HepG2 (cell line): ENCODE measurements around the gene RNF5. TPM values are rescaled to one million over a fixed set of nuclear protein-coding genes. Genes with fewer than 3 reads are reported as not detected.

ENCODE experiments used
- ARID5B ChIP-seq: IDR thresholded peaks from 2 replicates; pipeline ENCODE4 v1.4.0; 2020; ENCODE audit warnings: mild to moderate bottlenecking, missing genetic modification reagents
- CBX5 ChIP-seq: sonication (generic); formaldehyde crosslinking; IDR thresholded peaks from 2 replicates; pipeline ENCODE4 v1.4.0; 2020; ENCODE audit warnings: missing genetic modification reagents, borderline replicate concordance
- FLYWCH1 ChIP-seq: sonication (generic); formaldehyde crosslinking; IDR thresholded peaks from 2 replicates; pipeline ENCODE4 v1.8.1; 2023; ENCODE audit warnings: mild to moderate bottlenecking, missing genetic modification reagents
- GLI4 ChIP-seq: sonication (generic); formaldehyde crosslinking; IDR thresholded peaks from 2 replicates; pipeline ENCODE4 v1.5.1; 2020; ENCODE audit warnings: missing genetic modification reagents, mild to moderate bottlenecking, moderate library complexity, borderline replicate concordance
- HOXA3 ChIP-seq: sonication (generic); formaldehyde crosslinking; IDR thresholded peaks from 2 replicates; pipeline ENCODE4 v1.5.0; 2020; ENCODE audit warnings: missing genetic modification reagents
- KLF9 ChIP-seq: IDR thresholded peaks from 2 replicates; pipeline ENCODE4 v1.6.1; 2016; ENCODE audit warnings: low read depth
- NCOA2 ChIP-seq: sonication (generic); formaldehyde crosslinking; IDR thresholded peaks from 2 replicates; pipeline ENCODE4 v1.8.0; 2022; ENCODE audit warnings: inconsistent platforms
- POLR2G ChIP-seq: fragments of 200-400 bp; formaldehyde crosslinking; IDR thresholded peaks from 2 replicates; pipeline ENCODE4 v1.6.1; 2018; ENCODE audit warnings: mild to moderate bottlenecking, low read depth, low read length, moderate library complexity
- TEAD3 ChIP-seq: optimal IDR thresholded peaks from 2 replicates; pipeline ENCODE3; 2016; ENCODE audit warnings: borderline replicate concordance
- U2AF1 ChIP-seq: fragments of 200-400 bp; formaldehyde crosslinking; optimal IDR thresholded peaks from 2 replicates; pipeline ENCODE3; 2017; ENCODE audit warnings: mild to moderate bottlenecking, low read depth, low read length
- ZNF281 ChIP-seq: sonication (generic); formaldehyde crosslinking; IDR thresholded peaks from 2 replicates; pipeline ENCODE4 v1.4.0; 2020; ENCODE audit warnings: missing genetic modification reagents, borderline replicate concordance
- ZNF543 ChIP-seq: sonication (generic); formaldehyde crosslinking; IDR thresholded peaks from 2 replicates; pipeline ENCODE4 v1.4.0; 2020; ENCODE audit warnings: mild to moderate bottlenecking, missing genetic modification reagents
- ZNF614 ChIP-seq: IDR thresholded peaks from 2 replicates; pipeline ENCODE4 v1.6.1; 2018; ENCODE audit warnings: missing biosample characterization, missing genetic modification reagents, inconsistent platforms, borderline replicate concordance
- polyA plus RNA-seq, 8 experiments: library from polyadenylated mRNA; depleted of rRNA in 3 of 8; stranded (reverse) in 7 of 8; unstranded in 1 of 8; fragments of >200 nt; fragmentation: Illumina TruSeq in 4 of 8; extraction: Trizol in 4 of 8; gene quantifications; 2 replicates each; pipeline versions ENCODE4 v1.2.1 to v1.2.3, GENCODE V29; 2011 to 2016; ENCODE audit warnings: low read depth in 4 of 8, missing spikeins in 1 of 8, mixed read lengths in 1 of 8; ENCODE audit not compliant: insufficient read depth in 1 of 8
- total RNA-seq, 5 experiments: library from RNA; depleted of rRNA; stranded (reverse); fragments of >200 nt; fragmentation: Illumina TruSeq; extraction: Trizol; gene quantifications; 2 replicates each; pipeline ENCODE4 v1.2.3, GENCODE V29; 2016; ENCODE audit warnings: low read depth in 1 of 5
- TF ChIP-seq, protein P1 (sequence below): sonication (generic); formaldehyde crosslinking; IDR thresholded peaks from 2 replicates; pipeline ENCODE4 v1.4.0; 2020; ENCODE audit warnings: missing genetic modification reagents
- TF ChIP-seq, protein P2 (sequence below), 2 experiments: IDR thresholded peaks; 2 replicates each; pipeline ENCODE4 v1.6.1; 2011 to 2012; ENCODE audit warnings: low read length in 2 of 2, borderline replicate concordance in 1 of 2, low read depth in 1 of 2, mild to moderate bottlenecking in 1 of 2, moderate library complexity in 1 of 2

RNF5 gene
- total and polyA plus RNA-seq, 2 of the 13 experiments (the other 11 are each of a cell fraction or from before 2014, with no cell fraction given): 98.0 to 131 TPM

- TF ChIP-seq, protein P1, sequence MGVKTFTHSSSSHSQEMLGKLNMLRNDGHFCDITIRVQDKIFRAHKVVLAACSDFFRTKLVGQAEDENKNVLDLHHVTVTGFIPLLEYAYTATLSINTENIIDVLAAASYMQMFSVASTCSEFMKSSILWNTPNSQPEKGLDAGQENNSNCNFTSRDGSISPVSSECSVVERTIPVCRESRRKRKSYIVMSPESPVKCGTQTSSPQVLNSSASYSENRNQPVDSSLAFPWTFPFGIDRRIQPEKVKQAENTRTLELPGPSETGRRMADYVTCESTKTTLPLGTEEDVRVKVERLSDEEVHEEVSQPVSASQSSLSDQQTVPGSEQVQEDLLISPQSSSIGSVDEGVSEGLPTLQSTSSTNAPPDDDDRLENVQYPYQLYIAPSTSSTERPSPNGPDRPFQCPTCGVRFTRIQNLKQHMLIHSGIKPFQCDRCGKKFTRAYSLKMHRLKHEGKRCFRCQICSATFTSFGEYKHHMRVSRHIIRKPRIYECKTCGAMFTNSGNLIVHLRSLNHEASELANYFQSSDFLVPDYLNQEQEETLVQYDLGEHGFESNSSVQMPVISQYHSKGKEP (CRISPR knock-in tag): no peak
- no peak for TF ChIP-seq U2AF1
- TF ChIP-seq NCOA2 (CRISPR knock-in tag): peak; percentile 16; the same call in 1 of the 2 replicates
- TF ChIP-seq TEAD3: peak; percentile 48
- no peak for TF ChIP-seq FLYWCH1
- TF ChIP-seq GLI4 (CRISPR knock-in tag): no peak
- 0 out of 2 replicates have a peak, but pooled peaks have one; percentile 43 for TF ChIP-seq KLF9
- peak; percentile 33; the same call in 1 of the 2 replicates for TF ChIP-seq ARID5B (CRISPR knock-in tag)
- TF ChIP-seq HOXA3 (CRISPR knock-in tag): peak; percentile 16; the same call in 1 of the 2 replicates
- no peak for TF ChIP-seq CBX5 (CRISPR knock-in tag)
- 0 out of 2 replicates have a peak, but pooled peaks have one; percentile 40 for TF ChIP-seq ZNF543
- peak; percentile 93 for TF ChIP-seq ZNF281 (CRISPR knock-in tag)
- TF ChIP-seq, protein P2, sequence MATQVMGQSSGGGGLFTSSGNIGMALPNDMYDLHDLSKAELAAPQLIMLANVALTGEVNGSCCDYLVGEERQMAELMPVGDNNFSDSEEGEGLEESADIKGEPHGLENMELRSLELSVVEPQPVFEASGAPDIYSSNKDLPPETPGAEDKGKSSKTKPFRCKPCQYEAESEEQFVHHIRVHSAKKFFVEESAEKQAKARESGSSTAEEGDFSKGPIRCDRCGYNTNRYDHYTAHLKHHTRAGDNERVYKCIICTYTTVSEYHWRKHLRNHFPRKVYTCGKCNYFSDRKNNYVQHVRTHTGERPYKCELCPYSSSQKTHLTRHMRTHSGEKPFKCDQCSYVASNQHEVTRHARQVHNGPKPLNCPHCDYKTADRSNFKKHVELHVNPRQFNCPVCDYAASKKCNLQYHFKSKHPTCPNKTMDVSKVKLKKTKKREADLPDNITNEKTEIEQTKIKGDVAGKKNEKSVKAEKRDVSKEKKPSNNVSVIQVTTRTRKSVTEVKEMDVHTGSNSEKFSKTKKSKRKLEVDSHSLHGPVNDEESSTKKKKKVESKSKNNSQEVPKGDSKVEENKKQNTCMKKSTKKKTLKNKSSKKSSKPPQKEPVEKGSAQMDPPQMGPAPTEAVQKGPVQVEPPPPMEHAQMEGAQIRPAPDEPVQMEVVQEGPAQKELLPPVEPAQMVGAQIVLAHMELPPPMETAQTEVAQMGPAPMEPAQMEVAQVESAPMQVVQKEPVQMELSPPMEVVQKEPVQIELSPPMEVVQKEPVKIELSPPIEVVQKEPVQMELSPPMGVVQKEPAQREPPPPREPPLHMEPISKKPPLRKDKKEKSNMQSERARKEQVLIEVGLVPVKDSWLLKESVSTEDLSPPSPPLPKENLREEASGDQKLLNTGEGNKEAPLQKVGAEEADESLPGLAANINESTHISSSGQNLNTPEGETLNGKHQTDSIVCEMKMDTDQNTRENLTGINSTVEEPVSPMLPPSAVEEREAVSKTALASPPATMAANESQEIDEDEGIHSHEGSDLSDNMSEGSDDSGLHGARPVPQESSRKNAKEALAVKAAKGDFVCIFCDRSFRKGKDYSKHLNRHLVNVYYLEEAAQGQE (IDR thresholded peaks at IDR 0.05; ENCODE audit: borderline replicate concordance in 1 of 2, low read depth in 1 of 2, low read length in 2 of 2): peak in 1 of 2 experiments; percentile 35; a peak in 1 of 4 replicates
- peak; percentile 77 for TF ChIP-seq POLR2G
- no peak; the same call in 1 of the 2 replicates for TF ChIP-seq ZNF614 (CRISPR knock-in tag)
Measured at GRCh38 chr6:32190054-32190851, 12.0 kb downstream of the RNF5 start, which contains the start of gene PBX2 (continued).
